Measurements from ENCODE around the gene PLEKHA6. TPM values are rescaled to one million over a fixed set of nuclear protein-coding genes. Genes with fewer than 3 reads are reported as not detected.

Gene PLEKHA6
- total and polyA plus RNA-seq, 10 donors, result 0.47 to 6.5 (median 2.7) TPM

- TF ChIP-seq POLR2AphosphoS5 (IDR thresholded peaks at IDR 0.05) (no peak), POLR2A (IDR thresholded peaks at IDR 0.05) (no peak), CTCF (IDR thresholded peaks at IDR 0.05 in 8 of 11, conservative IDR thresholded peaks at IDR 0.05 in 3 of 11) (no peak)
- H3K4me3 ChIP-seq, result no peak overlapping the region
- H3K36me3 ChIP-seq, result no peaks in the 10 kb centered on the region
- no peak overlapping the region for H3K27ac ChIP-seq
- peaks cover 0 to 19% (median 0%) of the 10 kb centered on the region in 7 donors for H3K27me3 ChIP-seq (replicated peaks in 1 of 7)
- no peaks in the 10 kb centered on the region for H3K9me3 ChIP-seq
- intact Hi-C loops (cut with DNase I; ENCODE audit: low total_unique reads), result no loop called here
- H3K4me1 ChIP-seq, result peaks cover 5 to 12% (median 10%) of the 10 kb centered on the region in 6 donors
- DNase-seq, result no peak
- WGBS, 5 donors, result 73 to 79% (median 78%) methylated on average over 4 of the region's 4 CpGs
Observed at GRCh38 chr1:204217648-204218000, 142.1 kb downstream of the PLEKHA6 start.

- peaks cover 0 to 19% (median 0%) of the 10 kb centered on the region in 7 donors for H3K27me3 ChIP-seq (replicated peaks in 1 of 7)
- peaks cover 5 to 12% (median 10%) of the 10 kb centered on the region in 6 donors for H3K4me1 ChIP-seq
- intact Hi-C loops (cut with DNase I; ENCODE audit: low total_unique reads), result no loop called here
- DNase-seq, result no peak
- H3K9me3 ChIP-seq, result no peaks in the 10 kb centered on the region
- H3K4me3 ChIP-seq, result no peak overlapping the region
- WGBS, 5 donors, result 82 to 86% (median 86%) methylated on average over 9 to 11 of the region's 11 CpGs
- no peaks in the 10 kb centered on the region for H3K36me3 ChIP-seq
- no peak overlapping the region for H3K27ac ChIP-seq
- TF ChIP-seq POLR2AphosphoS5 (IDR thresholded peaks at IDR 0.05) (no peak), POLR2A (IDR thresholded peaks at IDR 0.05) (no peak), CTCF (IDR thresholded peaks at IDR 0.05 in 8 of 11, conservative IDR thresholded peaks at IDR 0.05 in 3 of 11) (no peak)
Observed at GRCh38 chr1:204216880-204217647, 142.7 kb downstream of the PLEKHA6 start.

GRCh38 chr1:204216236-204216635 lies 143.5 kb downstream of the PLEKHA6 start:
- peaks cover 0 to 21% (median 0%) of the 10 kb centered on the region in 7 donors for H3K27me3 ChIP-seq (replicated peaks in 1 of 7)
- intact Hi-C loops (cut with DNase I; ENCODE audit: low total_unique reads), result no loop called here
- 71 to 87% (median 81%) methylated on average over 4 of the region's 4 CpGs for WGBS, 5 donors
- TF ChIP-seq POLR2A (IDR thresholded peaks at IDR 0.05), result no peak
- TF ChIP-seq CTCF (IDR thresholded peaks at IDR 0.05 in 8 of 11, conservative IDR thresholded peaks at IDR 0.05 in 3 of 11), result no peak
- no peak for TF ChIP-seq POLR2AphosphoS5 (IDR thresholded peaks at IDR 0.05)
- H3K27ac ChIP-seq, result no peak overlapping the region
- no peak for DNase-seq
- peaks cover 5 to 12% (median 10%) of the 10 kb centered on the region in 6 donors for H3K4me1 ChIP-seq
- H3K4me3 ChIP-seq, result no peak overlapping the region
- no peaks in the 10 kb centered on the region for H3K9me3 ChIP-seq
- no peaks in the 10 kb centered on the region for H3K36me3 ChIP-seq
